Tibial nerve (tissue), 4 donors: ENCODE results near the gene SLC39A13. TPM values are rescaled to one million over a fixed set of nuclear protein-coding genes. Genes with fewer than 3 reads are reported as not detected.

Source experiments
- DNase-seq, 2 donors: peaks; one replicate each; pipeline ENCODE4 v3.0.0-alpha.2; 2019; ENCODE audit warnings: low spot score in 2 of 2
- H3K27ac ChIP-seq, 4 donors: fragments of 200-600 bp; sonication (generic) in 3 of 4; one replicate each; pipeline ENCODE4 v1.5.1; 2017 to 2019; ENCODE audit warnings: mild to moderate bottlenecking in 1 of 4
- H3K27me3 ChIP-seq, 2 donors: fragments of 200-600 bp; sonication (generic) in 1 of 2; one replicate each; pipeline versions ENCODE4 v1.5.1 to v1.6.0; 2017 to 2019
- H3K36me3 ChIP-seq, 3 donors: fragments of 200-600 bp; sonication (generic); one replicate each; pipeline ENCODE4 v1.5.1; 2018 to 2019
- H3K4me1 ChIP-seq, 4 donors: fragments of 200-600 bp; sonication (generic) in 3 of 4; one replicate each; pipeline ENCODE4 v1.5.1; 2017 to 2019
- H3K4me3 ChIP-seq, 4 donors: fragments of 200-600 bp; sonication (generic) in 3 of 4; one replicate each; pipeline ENCODE4 v1.5.1; 2017 to 2019; ENCODE audit warnings: mild to moderate bottlenecking in 1 of 4, moderate library complexity in 1 of 4
- H3K9me3 ChIP-seq, 4 donors: fragments of 200-600 bp; sonication (generic) in 3 of 4; one replicate each; pipeline ENCODE4 v1.5.1; 2017 to 2019
- CTCF ChIP-seq, 5 experiments: fragments of 200-600 bp in 3 of 5; fragments of 450-650 bp in 2 of 5; sonication (generic) in 3 of 5; IDR thresholded peaks; one replicate each; pipeline ENCODE4 v1.5.1; 2016 to 2019; ENCODE audit warnings: antibody characterized with exemption in 5 of 5, mild to moderate bottlenecking in 3 of 5, moderate library complexity in 2 of 5
- EP300 ChIP-seq, 2 donors: sonication (generic); formaldehyde crosslinking; IDR thresholded peaks; one replicate each; pipeline ENCODE4 v1.6.1; 2017; ENCODE audit warnings: antibody characterized with exemption in 2 of 2, mild to moderate bottlenecking in 1 of 2
- POLR2A ChIP-seq, 2 donors: fragments of 450-650 bp; IDR thresholded peaks; one replicate each; pipeline ENCODE4 v1.6.1; 2017; ENCODE audit warnings: antibody characterized with exemption in 2 of 2, mild to moderate bottlenecking in 2 of 2, moderate library complexity in 2 of 2
- WGBS, 2 donors: methylation state at CpG; one replicate each; pipeline ENCODE4 v1.1.5; 2018; 5-methylcytosine and 5-hydroxymethylcytosine counted together
- total RNA-seq, 4 donors: library from RNA; depleted of rRNA; stranded (reverse); fragments of >200 nt; gene quantifications; one replicate each; pipeline ENCODE4 v1.1.0, GENCODE V29; 2016

Gene SLC39A13
- total RNA-seq, 4 donors from 2014 or later = 91.6 to 142 (median 116) TPM

DNA sequence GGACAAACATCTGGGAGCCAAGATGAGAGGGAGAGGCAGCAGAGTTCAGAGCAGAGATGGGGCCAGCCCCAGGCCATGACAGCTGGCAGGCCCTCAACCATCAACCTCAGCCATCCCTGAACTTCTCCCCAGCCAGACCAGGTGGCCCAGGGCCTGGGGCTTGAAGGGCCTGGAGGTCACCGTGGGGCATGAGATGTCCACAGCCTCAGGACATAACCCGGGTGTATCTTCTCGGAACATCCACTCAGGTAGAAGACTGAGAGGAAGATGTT lies 12.4 kb upstream of the SLC39A13 start:
- H3K27ac ChIP-seq = peak overlapping the region in 3 of 4 donors; percentile 80 to 89 (median 87)
- peaks cover 3 to 29% (median 13%) of the 10 kb centered on the region in 4 donors for H3K4me1 ChIP-seq

GRCh38 chr11:47398011-47398410 lies 10.4 kb upstream of the SLC39A13 start:
- no peak for DNase-seq
- Histone ChIP-seq H3K36me3 (no peaks in the 10 kb centered on the region), H3K4me1 (peaks cover 3 to 32% (median 16%) of the 10 kb centered on the region in 4 donors), H3K9me3 (no peaks in the 10 kb centered on the region), H3K27ac (no peak overlapping the region), H3K4me3 (no peak overlapping the region), H3K27me3 (no peaks in the 10 kb centered on the region)
- 79 to 87% methylated on average over 3 of the region's 3 CpGs for WGBS, 2 donors
- TF ChIP-seq CTCF (IDR thresholded peaks at IDR 0.05) (no peak), POLR2A (IDR thresholded peaks at IDR 0.05) (no peak), EP300 (IDR thresholded peaks at IDR 0.05) (no peak)

More for the DNA sequence above, 12.4 kb upstream of the SLC39A13 start:
- Histone ChIP-seq H3K36me3 (no peaks in the 10 kb centered on the region), H3K4me3 (no peak overlapping the region), H3K9me3 (no peaks in the 10 kb centered on the region), H3K27me3 (no peaks in the 10 kb centered on the region)
- DNase-seq = no peak
- TF ChIP-seq EP300 (IDR thresholded peaks at IDR 0.05) = no peak
- TF ChIP-seq POLR2A (IDR thresholded peaks at IDR 0.05) = no peak
- TF ChIP-seq CTCF (IDR thresholded peaks at IDR 0.05) = no peak
- WGBS, 2 donors = 92% methylated on average over 3 of the region's 3 CpGs

DNA sequence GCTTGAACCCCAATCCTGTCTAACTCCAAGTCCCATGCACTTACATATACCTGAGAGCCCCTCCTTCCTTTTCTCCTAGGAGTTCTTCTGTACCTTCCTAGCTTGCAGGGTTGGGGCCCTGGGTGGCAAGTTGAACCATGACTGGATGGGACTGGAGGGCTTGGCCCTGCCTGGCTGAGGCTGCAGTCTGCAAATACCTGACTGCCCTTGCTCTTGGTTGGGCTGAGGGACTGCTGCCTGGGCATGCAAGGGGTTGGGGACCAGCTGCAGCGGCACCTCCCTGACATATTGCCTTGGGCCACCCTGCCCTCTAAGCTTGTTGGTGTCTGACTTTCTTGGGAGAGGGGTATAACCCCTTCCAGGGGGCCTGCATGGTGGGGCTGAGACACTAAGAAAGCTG lies 9.8 kb upstream of the SLC39A13 start:
- peaks cover 3 to 27% (median 16%) of the 10 kb centered on the region in 4 donors for H3K4me1 ChIP-seq
- TF ChIP-seq EP300 (IDR thresholded peaks at IDR 0.05) (no peak), POLR2A (IDR thresholded peaks at IDR 0.05) (no peak), CTCF (IDR thresholded peaks at IDR 0.05) (no peak)
- H3K27ac ChIP-seq = no peak overlapping the region
- no peaks in the 10 kb centered on the region for H3K27me3 ChIP-seq
- 80% methylated on average over 1 of the region's 1 CpG; no CpG with 5 or more reads in 1 of the 2 donors for WGBS, 2 donors
- no peak overlapping the region for H3K4me3 ChIP-seq
- no peaks in the 10 kb centered on the region for H3K9me3 ChIP-seq
- no peaks in the 10 kb centered on the region for H3K36me3 ChIP-seq
- DNase-seq = no peak

DNA sequence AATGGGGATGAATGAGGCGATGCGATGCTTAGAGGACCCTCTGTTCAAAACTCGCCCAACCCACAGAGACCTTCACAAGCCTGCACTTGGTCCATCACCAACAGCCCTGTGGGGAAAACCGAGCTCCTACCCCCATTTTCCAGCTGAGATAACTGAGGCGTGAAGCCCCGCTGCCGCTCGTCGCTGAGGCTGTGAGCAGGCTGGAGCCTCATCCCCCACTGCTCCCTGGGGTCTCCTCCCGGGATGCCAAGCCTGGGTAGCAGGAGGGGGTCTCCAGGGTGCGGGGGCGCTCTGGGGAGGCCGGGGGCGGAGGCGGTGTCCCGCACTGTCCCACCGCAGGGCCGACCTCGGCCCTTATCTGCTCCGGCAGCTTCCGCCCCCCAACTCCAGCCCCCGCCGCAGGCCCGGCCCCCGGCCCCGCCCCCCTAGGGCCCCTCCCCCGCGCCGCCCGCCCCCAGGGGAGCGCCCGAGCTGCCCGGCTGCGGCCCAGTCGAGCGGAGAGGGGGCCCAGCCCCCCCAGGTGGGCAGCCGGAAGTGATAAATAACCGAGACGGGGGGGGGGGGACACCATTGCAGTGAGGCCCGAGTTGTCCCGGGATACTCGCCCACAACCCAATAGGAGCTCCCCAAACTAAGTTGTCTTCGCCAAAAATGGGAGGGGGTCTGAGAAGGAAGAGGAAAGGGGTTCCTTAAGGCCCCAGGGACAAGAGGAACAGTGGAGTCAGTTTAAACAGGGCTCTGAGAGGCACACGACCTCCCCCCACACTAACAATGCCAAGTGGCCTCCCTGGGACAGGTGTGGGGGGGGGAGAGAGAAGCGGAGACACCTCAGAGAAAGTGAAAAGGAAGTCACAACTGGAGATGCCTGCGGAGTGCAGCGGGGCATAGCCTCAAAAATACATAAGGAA lies 8.3 kb upstream of the SLC39A13 start:
- H3K4me3 ChIP-seq = peak overlapping the region; percentile 44 to 81 (median 66)
- H3K27ac ChIP-seq = peak overlapping the region; percentile 67 to 86 (median 85)
- H3K27me3 ChIP-seq = no peaks in the 10 kb centered on the region
- no peaks in the 10 kb centered on the region for H3K36me3 ChIP-seq
- no peaks in the 10 kb centered on the region for H3K9me3 ChIP-seq
- 7 to 9% methylated on average over 19 to 28 of the region's 47 CpGs for WGBS, 2 donors
- TF ChIP-seq CTCF (IDR thresholded peaks at IDR 0.05) = no peak
- no peak for TF ChIP-seq EP300 (IDR thresholded peaks at IDR 0.05)
- no peak for TF ChIP-seq POLR2A (IDR thresholded peaks at IDR 0.05)
- peaks cover 3 to 22% (median 13%) of the 10 kb centered on the region in 4 donors for H3K4me1 ChIP-seq
- no peak for DNase-seq

- Histone ChIP-seq H3K9me3 (no peaks in the 10 kb centered on the region), H3K27me3 (no peaks in the 10 kb centered on the region), H3K4me1 (peaks cover 3 to 22% (median 9%) of the 10 kb centered on the region in 4 donors), H3K36me3 (no peaks in the 10 kb centered on the region), H3K4me3 (peak overlapping the region; percentile 44 to 81 (median 66)), H3K27ac (peak overlapping the region; percentile 67 to 86 (median 85))
- WGBS, 2 donors = 31 to 35% methylated on average over 8 of the region's 8 CpGs
- DNase-seq = no peak
- TF ChIP-seq POLR2A (IDR thresholded peaks at IDR 0.05) (no peak), EP300 (IDR thresholded peaks at IDR 0.05) (no peak), CTCF (IDR thresholded peaks at IDR 0.05) (no peak)
Observed at GRCh38 chr11:47400768-47401279, 7.6 kb upstream of the SLC39A13 start.
